ENCODE results near the gene TSPO.
"Not testable (repeated sequence)": the region's sequence is repeated elsewhere in the genome, so short reads cannot be mapped to it uniquely, and the experiment has no call there.

Gene TSPO

GRCh38 chr22:43135565-43135964 lies 15.8 kb upstream of the TSPO start:
- Histone ChIP-seq H3K27ac (ENCODE audit: poor library complexity, severe bottlenecking) (no peak overlapping the region), H3K27me3 (ENCODE audit: insufficient read depth, poor library complexity, severe bottlenecking) (no peaks in the 10 kb centered on the region), H3K4me1 (ENCODE audit: insufficient read depth, poor library complexity, severe bottlenecking) (no peaks in the 10 kb centered on the region), H3K9me3 (ENCODE audit: severe bottlenecking) (no peaks in the 10 kb centered on the region), H3K36me3 (ENCODE audit: low read depth) (peaks cover 65% of the 10 kb centered on the region), H3K4me3 (ENCODE audit: severe bottlenecking) (no peak overlapping the region)
- no peak for ATAC-seq (ENCODE audit: low read depth)
- no peak for DNase-seq (ENCODE audit: low spot score)
- TF ChIP-seq, protein P1, sequence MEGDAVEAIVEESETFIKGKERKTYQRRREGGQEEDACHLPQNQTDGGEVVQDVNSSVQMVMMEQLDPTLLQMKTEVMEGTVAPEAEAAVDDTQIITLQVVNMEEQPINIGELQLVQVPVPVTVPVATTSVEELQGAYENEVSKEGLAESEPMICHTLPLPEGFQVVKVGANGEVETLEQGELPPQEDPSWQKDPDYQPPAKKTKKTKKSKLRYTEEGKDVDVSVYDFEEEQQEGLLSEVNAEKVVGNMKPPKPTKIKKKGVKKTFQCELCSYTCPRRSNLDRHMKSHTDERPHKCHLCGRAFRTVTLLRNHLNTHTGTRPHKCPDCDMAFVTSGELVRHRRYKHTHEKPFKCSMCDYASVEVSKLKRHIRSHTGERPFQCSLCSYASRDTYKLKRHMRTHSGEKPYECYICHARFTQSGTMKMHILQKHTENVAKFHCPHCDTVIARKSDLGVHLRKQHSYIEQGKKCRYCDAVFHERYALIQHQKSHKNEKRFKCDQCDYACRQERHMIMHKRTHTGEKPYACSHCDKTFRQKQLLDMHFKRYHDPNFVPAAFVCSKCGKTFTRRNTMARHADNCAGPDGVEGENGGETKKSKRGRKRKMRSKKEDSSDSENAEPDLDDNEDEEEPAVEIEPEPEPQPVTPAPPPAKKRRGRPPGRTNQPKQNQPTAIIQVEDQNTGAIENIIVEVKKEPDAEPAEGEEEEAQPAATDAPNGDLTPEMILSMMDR (IDR thresholded peaks at IDR 0.05; ENCODE audit: poor library complexity, severe bottlenecking) = no peak

DNA sequence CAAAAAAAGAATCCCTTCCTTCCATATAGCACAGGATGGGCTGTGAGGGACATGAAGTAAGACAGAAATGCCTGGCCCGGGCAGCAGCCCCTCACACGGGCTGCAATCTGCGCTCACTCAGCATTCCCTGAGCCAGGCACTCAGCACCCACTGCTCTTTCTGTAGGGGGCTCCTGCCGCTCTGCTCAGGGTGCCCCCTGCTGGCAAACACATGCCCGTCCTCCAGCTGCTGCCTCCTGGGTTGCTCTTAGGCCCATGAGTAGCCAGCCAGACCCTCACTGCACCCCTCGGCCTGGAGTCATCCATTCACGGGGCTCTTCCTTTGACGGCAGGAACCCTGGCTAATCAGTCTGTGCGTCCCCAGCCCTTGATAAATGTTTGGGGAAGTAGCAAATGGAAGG lies 15.1 kb upstream of the TSPO start:
- Histone ChIP-seq H3K4me1 (ENCODE audit: insufficient read depth, poor library complexity, severe bottlenecking) (no peaks in the 10 kb centered on the region), H3K27ac (ENCODE audit: poor library complexity, severe bottlenecking) (no peak overlapping the region), H3K9me3 (ENCODE audit: severe bottlenecking) (no peaks in the 10 kb centered on the region), H3K4me3 (ENCODE audit: severe bottlenecking) (no peak overlapping the region), H3K27me3 (ENCODE audit: insufficient read depth, poor library complexity, severe bottlenecking) (no peaks in the 10 kb centered on the region), H3K36me3 (ENCODE audit: low read depth) (peaks cover 68% of the 10 kb centered on the region)
- TF ChIP-seq, protein P1 (IDR thresholded peaks at IDR 0.05; ENCODE audit: poor library complexity, severe bottlenecking) = peak; percentile 63
- DNase-seq (ENCODE audit: low spot score) (no peak), ATAC-seq (ENCODE audit: low read depth) (no peak; the same call in 2 of the 3 replicates)

- DNase-seq (ENCODE audit: low spot score) (no peak), ATAC-seq (ENCODE audit: low read depth) (no peak)
- TF ChIP-seq, protein P1 (IDR thresholded peaks at IDR 0.05; ENCODE audit: poor library complexity, severe bottlenecking) = no peak
- Histone ChIP-seq H3K36me3 (ENCODE audit: low read depth) (peaks cover 72% of the 10 kb centered on the region), H3K4me1 (ENCODE audit: insufficient read depth, poor library complexity, severe bottlenecking) (peaks cover 2% of the 10 kb centered on the region), H3K27me3 (ENCODE audit: insufficient read depth, poor library complexity, severe bottlenecking) (no peaks in the 10 kb centered on the region), H3K4me3 (ENCODE audit: severe bottlenecking) (no peak overlapping the region), H3K27ac (ENCODE audit: poor library complexity, severe bottlenecking) (no peak overlapping the region), H3K9me3 (ENCODE audit: severe bottlenecking) (no peaks in the 10 kb centered on the region)
Measured at GRCh38 chr22:43136801-43137200, 14.6 kb upstream of the TSPO start.

DNA sequence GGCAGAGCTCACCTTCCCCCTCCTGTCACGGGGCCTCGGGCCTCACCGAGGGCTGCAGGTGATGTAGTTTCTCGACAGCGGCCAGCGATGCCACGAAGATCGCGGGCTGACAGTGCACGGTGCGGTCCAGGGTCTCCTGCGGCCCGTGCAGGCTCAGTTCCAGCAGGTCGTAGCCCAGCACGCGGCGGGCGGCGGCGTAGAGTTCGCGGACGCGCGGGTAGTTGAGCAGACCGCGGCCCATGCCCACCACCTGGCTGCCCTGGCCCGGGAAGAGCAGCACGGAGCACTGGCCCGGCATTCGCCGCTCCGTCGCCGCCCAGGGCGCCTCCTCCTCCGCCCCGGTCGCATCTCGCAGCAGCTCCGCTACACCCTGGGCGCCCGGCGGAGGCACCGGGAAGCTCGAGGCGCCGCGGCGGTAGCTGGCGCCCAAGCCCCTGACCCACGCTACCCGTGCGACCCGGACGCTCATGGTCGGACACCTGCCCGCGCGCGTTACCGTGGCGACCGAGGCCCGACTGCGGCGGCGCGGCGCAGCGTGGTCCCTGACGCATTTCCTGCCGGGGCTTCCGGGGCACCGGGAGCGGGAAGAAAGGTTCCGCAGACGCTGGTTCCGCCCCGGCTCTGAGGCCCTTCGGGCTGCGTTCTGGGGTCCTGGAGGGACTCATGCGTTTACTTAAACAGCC lies 8.3 kb upstream of the TSPO start, which contains the start of gene MCAT:
MCAT (minus strand) TSS at position 519 of the 683 bp plus-strand sequence; CDS start at position 469, 50 bp downstream.
- Histone ChIP-seq H3K36me3 (ENCODE audit: low read depth) (peaks cover 40% of the 10 kb centered on the region), H3K4me3 (ENCODE audit: severe bottlenecking) (peak within 1 kb of the TSS; percentile 69), H3K4me1 (ENCODE audit: insufficient read depth, poor library complexity, severe bottlenecking) (peaks cover 7% of the 10 kb centered on the region), H3K9me3 (ENCODE audit: severe bottlenecking) (no peaks in the 10 kb centered on the region), H3K27ac (ENCODE audit: poor library complexity, severe bottlenecking) (peak within 1 kb of the TSS; percentile 40), H3K27me3 (ENCODE audit: insufficient read depth, poor library complexity, severe bottlenecking) (no peaks in the 10 kb centered on the region)
- no peak for DNase-seq (ENCODE audit: low spot score)
- TF ChIP-seq, protein P1 (IDR thresholded peaks at IDR 0.05; ENCODE audit: poor library complexity, severe bottlenecking) = no peak
- peak; percentile 89 for ATAC-seq (ENCODE audit: low read depth)

- no peaks in the 10 kb centered on the region for H3K9me3 ChIP-seq (ENCODE audit: severe bottlenecking)
- H3K4me1 ChIP-seq (ENCODE audit: insufficient read depth, poor library complexity, severe bottlenecking) = peaks cover 7% of the 10 kb centered on the region
- ATAC-seq (ENCODE audit: low read depth) (no peak), DNase-seq (ENCODE audit: low spot score) (no peak)
- H3K27me3 ChIP-seq (ENCODE audit: insufficient read depth, poor library complexity, severe bottlenecking) = no peaks in the 10 kb centered on the region
- H3K27ac ChIP-seq (ENCODE audit: poor library complexity, severe bottlenecking) = no peak overlapping the region
- peaks cover 20% of the 10 kb centered on the region for H3K36me3 ChIP-seq (ENCODE audit: low read depth)
- H3K4me3 ChIP-seq (ENCODE audit: severe bottlenecking) = no peak overlapping the region
- TF ChIP-seq, protein P1 (IDR thresholded peaks at IDR 0.05; ENCODE audit: poor library complexity, severe bottlenecking) = no peak
Measured at GRCh38 chr22:43144949-43145348, 6.4 kb upstream of the TSPO start.

GRCh38 chr22:43145371-43145770 lies 6.0 kb upstream of the TSPO start:
- H3K9me3 ChIP-seq (ENCODE audit: severe bottlenecking); ATAC-seq (ENCODE audit: low read depth); H3K27ac ChIP-seq (ENCODE audit: poor library complexity, severe bottlenecking); H3K4me1 ChIP-seq (ENCODE audit: insufficient read depth, poor library complexity, severe bottlenecking); H3K4me3 ChIP-seq (ENCODE audit: severe bottlenecking); H3K27me3 ChIP-seq (ENCODE audit: insufficient read depth, poor library complexity, severe bottlenecking); DNase-seq (ENCODE audit: low spot score): not testable (repeated sequence)
- peaks cover 16% of the 10 kb centered on the region for H3K36me3 ChIP-seq (ENCODE audit: low read depth)

- H3K9me3 ChIP-seq (ENCODE audit: severe bottlenecking); H3K36me3 ChIP-seq (ENCODE audit: low read depth); ATAC-seq (ENCODE audit: low read depth); H3K27ac ChIP-seq (ENCODE audit: poor library complexity, severe bottlenecking); DNase-seq (ENCODE audit: low spot score); H3K4me3 ChIP-seq (ENCODE audit: severe bottlenecking); H3K4me1 ChIP-seq (ENCODE audit: insufficient read depth, poor library complexity, severe bottlenecking); H3K27me3 ChIP-seq (ENCODE audit: insufficient read depth, poor library complexity, severe bottlenecking): not testable (repeated sequence)
Measured at GRCh38 chr22:43146332-43146731, 5.0 kb upstream of the TSPO start.
